HUDEP-2 (cell line): ENCODE measurements around the gene ZNF503.

Experiments
- DNase-seq, 76 experiments: peaks; one replicate each; lab custom pipeline; 2025; ENCODE audit not compliant: unreplicated experiment in 76 of 76; lab: John Stamatoyannopoulos, UW

Gene ZNF503

GRCh38 chr10:75401569-75402485 lies at the start of gene ZNF503:
TSS of gene ZNF503 (minus strand) at chr10:75401764. CDS start at chr10:75401419, 345 bp downstream.
- DNase-seq = peak in 51 of 76 experiments; percentile 3 to 71 (median 39)

GRCh38 chr10:75450644-75451640 lies 49.4 kb upstream of the ZNF503 start:
- DNase-seq = no peak

GRCh38 chr10:75450075-75450445 lies 48.5 kb upstream of the ZNF503 start:
- no peak for DNase-seq

- no peak for DNase-seq
Observed at GRCh38 chr10:75449382-75450074, 48.0 kb upstream of the ZNF503 start.

- no peak for DNase-seq
Observed at GRCh38 chr10:75448166-75448565, 46.6 kb upstream of the ZNF503 start.

- no peak for DNase-seq
Observed at GRCh38 chr10:75446508-75446907, 44.9 kb upstream of the ZNF503 start.

GRCh38 chr10:75444781-75445386 lies 43.3 kb upstream of the ZNF503 start:
- DNase-seq = no peak

- no peak for DNase-seq
Observed at GRCh38 chr10:75443362-75443761, 41.8 kb upstream of the ZNF503 start.

GRCh38 chr10:75441682-75442081 lies 40.1 kb upstream of the ZNF503 start:
- DNase-seq = no peak

- DNase-seq = no peak
Observed at GRCh38 chr10:75441196-75441595, 39.6 kb upstream of the ZNF503 start.

- DNase-seq = no peak
Observed at GRCh38 chr10:75440271-75440793, 38.8 kb upstream of the ZNF503 start.

- no peak for DNase-seq
Observed at GRCh38 chr10:75439811-75440210, 38.2 kb upstream of the ZNF503 start.

GRCh38 chr10:75438275-75438674 lies 36.7 kb upstream of the ZNF503 start:
- no peak for DNase-seq

GRCh38 chr10:75437693-75438092 lies 36.1 kb upstream of the ZNF503 start:
- DNase-seq = no peak

GRCh38 chr10:75436896-75437295 lies 35.3 kb upstream of the ZNF503 start:
- DNase-seq = no peak

- peak in 1 of 76 experiments; percentile 3 for DNase-seq
Observed at GRCh38 chr10:75435291-75435690, 33.7 kb upstream of the ZNF503 start.

- no peak for DNase-seq
Observed at GRCh38 chr10:75434291-75434690, 32.7 kb upstream of the ZNF503 start.

GRCh38 chr10:75433216-75433615 lies 31.7 kb upstream of the ZNF503 start:
- no peak for DNase-seq

GRCh38 chr10:75432763-75433162 lies 31.2 kb upstream of the ZNF503 start:
- DNase-seq = no peak

- no peak for DNase-seq
Observed at GRCh38 chr10:75432176-75432575, 30.6 kb upstream of the ZNF503 start.
